GM12878 (cell line): ENCODE data around the gene SYNGR4. TPM values are rescaled to one million over a fixed set of nuclear protein-coding genes. Genes with fewer than 3 reads are reported as not detected.

Experiments used
- CHD1 ChIP-seq: IDR thresholded peaks from 2 replicates; pipeline ENCODE4 v1.6.1; 2012; ENCODE audit warnings: low read depth, low read length, improper control_type of control experiment
- CHD2 ChIP-seq: IDR thresholded peaks from 2 replicates; pipeline ENCODE4 v1.6.1; 2011; ENCODE audit warnings: low read depth, low read length, improper control_type of control experiment, borderline replicate concordance
- FOXK2 ChIP-seq: fragments of 450-650 bp; IDR thresholded peaks from 2 replicates; pipeline ENCODE4 v1.6.1; 2017; ENCODE audit warnings: mild to moderate bottlenecking, moderate library complexity
- HCFC1 ChIP-seq: fragments of 150-350 bp; IDR thresholded peaks from 2 replicates; pipeline ENCODE4 v1.6.1; 2014; ENCODE audit warnings: low read length
- HDAC2 ChIP-seq: fragments of 200-600 bp; sonication (generic); IDR thresholded peaks from 2 replicates; pipeline ENCODE4 v1.6.1; 2017
- HDAC6 ChIP-seq: fragments of 200-600 bp; sonication (generic); IDR thresholded peaks from one replicate; pipeline ENCODE4 v1.8.0; 2017; ENCODE audit warnings: antibody characterized with exemption; ENCODE audit not compliant: unreplicated experiment
- MXI1 ChIP-seq: fragments of 150-350 bp; IDR thresholded peaks from 2 replicates; pipeline ENCODE4 v1.6.1; 2011; ENCODE audit warnings: low read depth, mild to moderate bottlenecking, inconsistent platforms, low read length, improper control_type of control experiment
- NBN ChIP-seq: fragments of 450-650 bp; IDR thresholded peaks from 2 replicates; pipeline ENCODE4 v1.6.1; 2016
- NKRF ChIP-seq: fragments of 450-650 bp; conservative IDR thresholded peaks from 2 replicates; pipeline ENCODE4 v1.6.1; 2017; ENCODE audit warnings: mild to moderate bottlenecking, moderate library complexity
- NR2C2 ChIP-seq: IDR thresholded peaks from 2 replicates; pipeline ENCODE4 v1.6.1; 2011; ENCODE audit warnings: borderline replicate concordance, low read depth; ENCODE audit not compliant: control insufficient read depth, insufficient read length
- PAX5 ChIP-seq: IDR thresholded peaks from 2 replicates; pipeline ENCODE4 v1.6.1; 2011; ENCODE audit warnings: low read depth, low read length, borderline replicate concordance
- PBX3 ChIP-seq: IDR thresholded peaks from 2 replicates; pipeline ENCODE4 v1.6.1; 2011; ENCODE audit warnings: mild to moderate bottlenecking, low read depth, low read length, moderate library complexity; ENCODE audit not compliant: insufficient replicate concordance
- PKNOX1 ChIP-seq: fragments of 450-650 bp; IDR thresholded peaks from 2 replicates; pipeline ENCODE4 v1.6.1; 2016; ENCODE audit warnings: mild to moderate bottlenecking
- POLR2A ChIP-seq: IDR thresholded peaks from 2 replicates; pipeline ENCODE4 v1.6.1; 2011; ENCODE audit warnings: low read depth, mild to moderate bottlenecking, low read length
- RAD51 ChIP-seq: fragments of 450-650 bp; IDR thresholded peaks from 2 replicates; pipeline ENCODE4 v1.6.1; 2016; ENCODE audit warnings: moderate library complexity, mild to moderate bottlenecking, inconsistent platforms
- RELA ChIP-seq: fragments of 450-650 bp; IDR thresholded peaks from 2 replicates; pipeline ENCODE4 v1.8.0; 2014; ENCODE audit warnings: borderline replicate concordance; ENCODE audit not compliant: partially characterized antibody
- REST ChIP-seq: IDR thresholded peaks from 2 replicates; pipeline ENCODE4 v1.6.1; 2012; ENCODE audit warnings: mild to moderate bottlenecking, low read depth, low read length
- RFX5 ChIP-seq: IDR thresholded peaks from 2 replicates; pipeline ENCODE4 v1.6.1; 2011; ENCODE audit warnings: low read depth, low read length, improper control_type of control experiment
- SMAD5 ChIP-seq: IDR thresholded peaks from 2 replicates; pipeline ENCODE4 v1.6.1; 2016; ENCODE audit warnings: antibody characterized with exemption, low read depth
- SMC3 ChIP-seq: IDR thresholded peaks from 2 replicates; pipeline ENCODE4 v1.6.1; 2011; ENCODE audit warnings: low read length, improper control_type of control experiment, borderline replicate concordance
- YY1 ChIP-seq: IDR thresholded peaks from 2 replicates; pipeline ENCODE4 v1.6.1; 2011; ENCODE audit warnings: low read depth, mild to moderate bottlenecking, low read length
- ZNF384 ChIP-seq: IDR thresholded peaks from 2 replicates; pipeline ENCODE4 v1.6.1; 2012; ENCODE audit warnings: low read depth, mild to moderate bottlenecking, low read length, improper control_type of control experiment, borderline replicate concordance
- ZSCAN29 ChIP-seq: fragments of 450-650 bp; IDR thresholded peaks from 2 replicates; pipeline ENCODE4 v1.6.1; 2017; ENCODE audit warnings: mild to moderate bottlenecking, moderate library complexity
- ZZZ3 ChIP-seq: IDR thresholded peaks from 2 replicates; pipeline ENCODE4 v1.6.1; 2011; ENCODE audit warnings: low read depth; ENCODE audit not compliant: control insufficient read depth, insufficient read length
- polyA plus RNA-seq, 11 experiments: library from polyadenylated mRNA; depleted of rRNA in 4 of 11; unstranded in 6 of 11; stranded (reverse) in 5 of 11; fragments of >200 nt; fragmentation: Nextera tagmentation in 4 of 11; fragmentation: Illumina TruSeq in 1 of 11; extraction: Ambion mirVana in 4 of 11; extraction: Trizol in 1 of 11; gene quantifications; 1 replicate in 1 of 11; 2 replicates in 10 of 11; pipeline versions ENCODE4 v1.2.1 to v1.2.3, GENCODE V29; 2011 to 2016; ENCODE audit warnings: inconsistent platforms in 2 of 11, missing spikeins in 2 of 11, low read depth in 1 of 11
- total RNA-seq, 4 experiments: library from RNA; depleted of rRNA in 3 of 4; stranded (reverse); fragments of >200 nt in 3 of 4; fragmentation: Illumina TruSeq in 1 of 4; extraction: Trizol in 1 of 4; gene quantifications; 2 replicates each; pipeline versions ENCODE4 v1.2.1 to v1.2.3, GENCODE V29; 2013 to 2021

The SYNGR4 gene
- total and polyA plus RNA-seq, 10 of the 15 experiments (the other 5 are each of a cell fraction or from before 2014, with no cell fraction given) = 0.08 to 0.72 (median 0.17) TPM; not detected in 6

GRCh38 chr19:48390188-48391099, 26.3 kb downstream of the SYNGR4 start (continued):
- TF ChIP-seq RFX5 (no peak), RELA (peak; percentile 16), PBX3 (peak; percentile 7), REST (no peak), HCFC1 (peak; percentile 25; the same call in 1 of the 2 replicates), PKNOX1 (no peak), FOXK2 (no peak), ZNF384 (no peak), SMAD5 (no peak), YY1 (peak; percentile 84), NKRF (peak; percentile 61), NBN (peak; percentile 90), PAX5 (peak; percentile 58; the same call in 1 of the 2 replicates), RAD51 (no peak), HDAC2 (no peak), POLR2A (peak; percentile 73), CHD1 (peak; percentile 92), MXI1 (peak; percentile 61; the same call in 1 of the 2 replicates), ZSCAN29 (no peak), NR2C2 (no peak), HDAC6 (no peak), ZZZ3 (no peak), SMC3 (no peak), CHD2 (0 out of 2 replicates have a peak, but pooled peaks have one; percentile 42)
